Chondrocyte (in vitro differentiated cells): Measurements from ENCODE around the gene BFSP2. TPM values are rescaled to one million over a fixed set of nuclear protein-coding genes. Genes with fewer than 3 reads are reported as not detected.
"Not testable (repeated sequence)": the region's sequence is repeated elsewhere in the genome, so short reads cannot be mapped to it uniquely, and the experiment has no call there.

Experiments used
- DNase-seq: peaks from one replicate; pipeline ENCODE4 v3.0.0; 2021; ENCODE audit warnings: mixed read lengths, low spot score
- H3K27ac Mint-ChIP-seq: one replicate; pipeline ENCODE4 v1.8.0; 2021; ENCODE audit warnings: mild to moderate bottlenecking, moderate library complexity, mixed read lengths; ENCODE audit not compliant: unreplicated experiment
- H3K27me3 Mint-ChIP-seq: 2 replicates; pipeline ENCODE4 v1.8.0; 2021; ENCODE audit warnings: low read depth, mixed read lengths
- H3K36me3 Mint-ChIP-seq: 2 replicates; pipeline ENCODE4 v1.8.0; 2021; ENCODE audit warnings: low read depth, mixed read lengths
- H3K4me1 Mint-ChIP-seq: 2 replicates; pipeline ENCODE4 v1.8.0; 2021; ENCODE audit warnings: low read depth, mild to moderate bottlenecking, mixed read lengths
- H3K4me3 Mint-ChIP-seq: one replicate; pipeline ENCODE4 v1.8.0; 2021; ENCODE audit warnings: mild to moderate bottlenecking, moderate library complexity, mixed read lengths; ENCODE audit not compliant: unreplicated experiment
- H3K9me3 Mint-ChIP-seq: 2 replicates; pipeline ENCODE4 v1.8.0; 2021; ENCODE audit warnings: low read depth, mixed read lengths
- total RNA-seq: library from RNA; stranded (reverse); gene quantifications from 3 replicates; pipeline ENCODE4 v1.2.1, GENCODE V29; 2021
- TF ChIP-seq, protein P1 (sequence below): fragments of 200-600 bp; sonication (generic); IDR thresholded peaks from 2 replicates; pipeline ENCODE4 v1.5.0; 2021; ENCODE audit warnings: antibody characterized with exemption, mild to moderate bottlenecking, moderate library complexity

BFSP2 gene
- total RNA-seq, 1 donor from 2014 or later: not detected

DNA sequence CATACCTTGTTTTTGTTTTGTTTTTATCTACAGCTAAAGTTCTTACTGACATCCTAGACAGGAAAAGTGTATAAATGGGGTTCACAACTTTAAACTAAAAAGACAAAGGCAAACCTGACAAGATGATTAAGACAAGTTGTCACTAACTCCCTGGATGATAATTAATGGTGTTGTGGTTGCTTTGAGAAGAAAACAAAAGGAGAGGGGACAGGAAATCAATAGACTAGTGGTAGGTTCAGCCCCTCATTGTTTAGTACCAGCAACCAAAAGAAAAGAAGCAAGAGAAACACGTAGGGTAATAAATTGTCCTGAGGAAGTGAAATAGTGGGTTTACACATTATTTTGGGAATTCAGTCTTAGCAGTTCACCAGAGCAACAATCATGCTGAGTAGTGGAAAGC lies 78.8 kb downstream of the BFSP2 start:
- H3K27me3 Mint-ChIP-seq: no peaks in the 10 kb centered on the region
- H3K36me3 Mint-ChIP-seq: no peaks in the 10 kb centered on the region
- H3K27ac Mint-ChIP-seq: no peak overlapping the region
- H3K9me3 Mint-ChIP-seq: no peaks in the 10 kb centered on the region
- peaks cover 6% of the 10 kb centered on the region for H3K4me1 Mint-ChIP-seq
- TF ChIP-seq, protein P1, sequence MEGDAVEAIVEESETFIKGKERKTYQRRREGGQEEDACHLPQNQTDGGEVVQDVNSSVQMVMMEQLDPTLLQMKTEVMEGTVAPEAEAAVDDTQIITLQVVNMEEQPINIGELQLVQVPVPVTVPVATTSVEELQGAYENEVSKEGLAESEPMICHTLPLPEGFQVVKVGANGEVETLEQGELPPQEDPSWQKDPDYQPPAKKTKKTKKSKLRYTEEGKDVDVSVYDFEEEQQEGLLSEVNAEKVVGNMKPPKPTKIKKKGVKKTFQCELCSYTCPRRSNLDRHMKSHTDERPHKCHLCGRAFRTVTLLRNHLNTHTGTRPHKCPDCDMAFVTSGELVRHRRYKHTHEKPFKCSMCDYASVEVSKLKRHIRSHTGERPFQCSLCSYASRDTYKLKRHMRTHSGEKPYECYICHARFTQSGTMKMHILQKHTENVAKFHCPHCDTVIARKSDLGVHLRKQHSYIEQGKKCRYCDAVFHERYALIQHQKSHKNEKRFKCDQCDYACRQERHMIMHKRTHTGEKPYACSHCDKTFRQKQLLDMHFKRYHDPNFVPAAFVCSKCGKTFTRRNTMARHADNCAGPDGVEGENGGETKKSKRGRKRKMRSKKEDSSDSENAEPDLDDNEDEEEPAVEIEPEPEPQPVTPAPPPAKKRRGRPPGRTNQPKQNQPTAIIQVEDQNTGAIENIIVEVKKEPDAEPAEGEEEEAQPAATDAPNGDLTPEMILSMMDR: no peak
- no peak overlapping the region for H3K4me3 Mint-ChIP-seq
- no peak for DNase-seq

DNA sequence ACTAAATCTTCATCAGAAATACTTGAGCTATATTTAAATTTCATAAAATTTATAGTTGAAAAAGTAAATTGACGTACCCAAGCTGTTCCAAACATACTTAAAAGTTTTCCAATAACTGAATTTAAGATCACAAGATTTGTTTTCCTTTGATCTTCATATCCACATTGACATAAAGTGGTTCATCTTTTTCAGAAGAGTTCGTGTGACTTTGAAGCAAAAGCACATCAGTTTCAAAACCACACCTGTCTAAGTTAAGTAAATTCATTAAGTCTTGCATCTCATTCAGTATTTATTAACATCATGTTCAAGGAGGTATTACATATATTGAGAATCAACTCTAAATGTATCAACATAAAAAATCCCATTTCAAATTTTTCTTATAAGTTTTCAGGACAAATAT lies 79.5 kb downstream of the BFSP2 start:
- TF ChIP-seq, protein P1: no peak
- Mint-ChIP-seq H3K27me3 (no peaks in the 10 kb centered on the region), H3K4me3 (no peak overlapping the region), H3K36me3 (no peaks in the 10 kb centered on the region), H3K27ac (no peak overlapping the region), H3K4me1 (peaks cover 2% of the 10 kb centered on the region), H3K9me3 (peaks cover 3% of the 10 kb centered on the region)
- no peak for DNase-seq

DNA sequence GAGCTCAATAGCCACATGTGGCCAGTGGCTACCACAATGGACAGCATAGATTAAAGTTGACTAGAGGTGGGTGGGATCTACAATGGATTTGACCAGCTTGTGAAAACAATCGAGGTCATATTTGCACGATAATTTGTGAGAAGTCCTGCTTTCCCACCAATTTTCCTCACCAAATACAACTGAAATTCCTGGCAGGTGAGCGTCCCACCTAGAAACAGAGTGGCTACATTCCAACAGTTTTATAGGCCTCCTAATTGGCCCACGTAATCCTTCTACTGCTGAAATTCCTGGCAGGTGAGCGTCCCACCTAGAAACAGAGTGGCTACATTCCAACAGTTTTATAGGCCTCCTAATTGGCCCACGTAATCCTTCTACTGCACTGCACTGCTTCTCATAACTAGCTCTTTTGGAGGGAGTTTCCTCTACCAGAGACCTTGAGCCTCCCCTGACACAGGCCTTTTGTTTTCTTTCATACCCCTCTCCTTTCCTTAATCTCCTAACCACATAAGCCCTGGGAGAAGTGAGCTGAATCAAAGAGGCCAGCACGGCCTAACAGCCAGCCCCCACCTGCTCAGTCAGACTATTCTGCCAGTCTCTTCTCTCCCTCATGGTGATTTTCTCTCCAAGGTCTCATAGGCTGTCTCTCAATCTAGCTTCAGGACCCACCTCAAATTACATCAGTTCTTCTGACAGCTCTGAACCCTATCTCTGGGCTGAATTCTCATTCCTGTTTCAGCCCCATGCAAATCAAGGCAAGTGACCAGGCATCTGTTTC lies 80.2 kb downstream of the BFSP2 start:
- Mint-ChIP-seq H3K27me3 (no peaks in the 10 kb centered on the region), H3K4me3 (no peak overlapping the region), H3K27ac (no peak overlapping the region), H3K9me3 (peaks cover 9% of the 10 kb centered on the region), H3K4me1 (no peaks in the 10 kb centered on the region), H3K36me3 (peaks cover 1% of the 10 kb centered on the region)
- no peak for DNase-seq
- TF ChIP-seq, protein P1: no peak

DNA sequence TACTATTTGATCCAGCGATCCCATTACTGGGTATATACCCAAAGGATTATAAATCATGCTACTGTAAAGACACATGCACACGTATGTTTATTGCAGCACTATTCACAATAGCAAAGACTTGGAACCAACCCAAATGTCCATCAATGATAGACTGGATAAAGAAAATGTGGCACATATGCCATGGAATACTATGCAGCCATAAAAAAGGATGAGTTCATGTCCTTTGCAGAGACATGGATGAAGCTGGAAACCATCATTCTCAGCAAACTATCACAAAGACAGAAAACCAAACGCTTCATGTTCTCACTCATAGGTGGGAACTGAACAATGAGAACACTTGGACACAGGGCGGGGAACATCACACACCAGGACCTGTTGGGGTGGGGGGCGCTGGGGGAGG lies 82.6 kb downstream of the BFSP2 start:
- H3K27ac Mint-ChIP-seq, H3K4me3 Mint-ChIP-seq, H3K27me3 Mint-ChIP-seq, DNase-seq, H3K4me1 Mint-ChIP-seq, H3K36me3 Mint-ChIP-seq: not testable (repeated sequence)
- H3K9me3 Mint-ChIP-seq: peaks cover 10% of the 10 kb centered on the region

DNA sequence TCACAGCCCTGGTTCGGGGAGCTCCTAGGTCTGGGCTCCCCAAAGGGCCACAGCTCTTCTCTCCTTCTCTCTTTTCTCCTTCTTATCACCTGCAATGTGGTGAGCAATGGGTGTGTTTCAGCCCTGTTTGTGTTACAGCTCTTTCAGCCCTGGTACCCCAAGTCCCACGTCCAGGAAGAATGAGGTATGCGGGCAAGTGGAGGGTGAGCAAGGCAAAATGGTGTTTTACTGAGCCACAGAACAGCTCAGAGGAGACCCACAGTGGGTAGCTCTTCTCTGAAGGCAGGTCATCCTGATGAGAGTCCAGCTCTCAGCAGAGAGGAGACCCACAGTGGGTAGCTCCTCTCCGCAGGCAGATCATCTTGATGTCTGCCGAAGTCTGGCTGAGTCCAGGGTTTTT lies 86.8 kb downstream of the BFSP2 start:
- Mint-ChIP-seq H3K9me3 (peaks cover 10% of the 10 kb centered on the region), H3K4me1 (peaks cover 5% of the 10 kb centered on the region), H3K4me3 (no peak overlapping the region), H3K36me3 (peaks cover 1% of the 10 kb centered on the region), H3K27ac (no peak overlapping the region), H3K27me3 (no peaks in the 10 kb centered on the region)
- DNase-seq: no peak
- TF ChIP-seq, protein P1: no peak

DNA sequence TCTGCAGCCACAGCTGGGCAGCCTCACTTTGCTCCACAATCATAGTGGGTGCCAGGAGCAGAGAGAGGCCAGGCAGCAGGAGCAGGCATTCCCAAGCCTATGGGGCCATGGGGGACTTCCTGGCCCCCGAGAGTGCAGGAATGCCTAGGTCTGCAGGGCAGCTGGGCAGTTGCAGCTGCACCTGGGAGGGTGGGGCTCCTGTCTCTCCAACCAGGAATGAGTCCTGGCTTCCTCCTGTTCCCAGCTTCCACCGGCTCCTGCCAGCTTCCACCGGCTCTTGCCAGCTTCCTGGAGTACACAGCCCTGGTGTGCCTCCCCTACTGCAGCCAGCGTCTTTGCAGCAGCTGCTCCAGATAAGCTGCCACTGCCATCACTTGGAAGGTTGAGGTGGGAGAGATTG lies 87.3 kb downstream of the BFSP2 start:
- Mint-ChIP-seq H3K9me3 (peaks cover 10% of the 10 kb centered on the region), H3K27ac (no peak overlapping the region), H3K4me1 (peaks cover 5% of the 10 kb centered on the region), H3K4me3 (no peak overlapping the region), H3K36me3 (peaks cover 1% of the 10 kb centered on the region), H3K27me3 (no peaks in the 10 kb centered on the region)
- no peak for DNase-seq
- TF ChIP-seq, protein P1: no peak
